Smooth muscle cell (in vitro differentiated cells): ENCODE measurements around the gene C5orf47. TPM values are rescaled to one million over a fixed set of nuclear protein-coding genes. Genes with fewer than 3 reads are reported as not detected.

Experiments used
- DNase-seq: peaks from one replicate; lab custom pipeline; 2025; ENCODE audit not compliant: unreplicated experiment; lab: John Stamatoyannopoulos, UW
- H2AFZ ChIP-seq: fragments of 200-600 bp; sonication (generic); 2 replicates; pipeline ENCODE4 v1.6.0; 2016; ENCODE audit warnings: antibody characterized with exemption, low read depth, mild to moderate bottlenecking
- H3F3A ChIP-seq: fragments of 200-600 bp; sonication (generic); 2 replicates; pipeline ENCODE4 v1.6.0; 2017; ENCODE audit warnings: antibody characterized with exemption, low read depth
- H3K27ac ChIP-seq: fragments of 200-600 bp; sonication (generic); 2 replicates; pipeline ENCODE4 v1.5.1; 2016; ENCODE audit warnings: low read depth, mild to moderate bottlenecking
- H3K27me3 ChIP-seq: fragments of 200-600 bp; sonication (generic); 2 replicates; pipeline ENCODE4 v1.6.1; 2016; ENCODE audit warnings: low read depth, mild to moderate bottlenecking
- H3K36me3 ChIP-seq: fragments of 200-600 bp; sonication (generic); 2 replicates; pipeline ENCODE4 v1.5.1; 2016; ENCODE audit warnings: low read depth
- H3K4me1 ChIP-seq: fragments of 200-600 bp; sonication (generic); 2 replicates; pipeline ENCODE4 v1.5.1; 2016; ENCODE audit warnings: low read depth
- H3K4me2 ChIP-seq: fragments of 200-600 bp; sonication (generic); 2 replicates; pipeline ENCODE4 v1.6.0; 2016; ENCODE audit warnings: mild to moderate bottlenecking
- H3K4me3 ChIP-seq: fragments of 200-600 bp; sonication (generic); 2 replicates; pipeline ENCODE4 v1.5.1; 2016; ENCODE audit warnings: mild to moderate bottlenecking
- H3K79me2 ChIP-seq: fragments of 200-600 bp; sonication (generic); 2 replicates; pipeline ENCODE4 v1.6.0; 2016; ENCODE audit warnings: low read depth, mild to moderate bottlenecking
- H3K9ac ChIP-seq: fragments of 200-600 bp; sonication (generic); 2 replicates; pipeline ENCODE4 v1.6.0; 2016; ENCODE audit warnings: low read depth
- H3K9me3 ChIP-seq: fragments of 200-600 bp; sonication (generic); replicated peaks from 2 replicates; pipeline ENCODE4 v1.5.1; 2016; ENCODE audit warnings: low read depth
- H4K20me1 ChIP-seq: fragments of 200-600 bp; sonication (generic); 2 replicates; pipeline ENCODE4 v1.6.0; 2016; ENCODE audit warnings: low read depth
- CTCF ChIP-seq: fragments of 200-600 bp; sonication (generic); IDR thresholded peaks from 2 replicates; pipeline ENCODE4 v1.5.1; 2017; ENCODE audit warnings: borderline replicate concordance, mild to moderate bottlenecking, antibody characterized with exemption; ENCODE audit not compliant: insufficient read depth, poor library complexity, severe bottlenecking
- WGBS: methylation state at CpG from one replicate; pipeline ENCODE4 v1.1.7; 2016; ENCODE audit warnings: low lambda C conversion rate; 5-methylcytosine and 5-hydroxymethylcytosine counted together
- polyA plus RNA-seq: library from polyadenylated mRNA; unstranded; fragments of >200 nt; fragmentation: Nextera tagmentation; extraction: Ambion mirVana; gene quantifications from 2 replicates; pipeline ENCODE4 v1.2.1, GENCODE V29; 2016
- total RNA-seq: library from RNA; depleted of rRNA; stranded (reverse); fragments of >200 nt; gene quantifications from 2 replicates; pipeline ENCODE4 v1.2.3, GENCODE V29; 2014

Gene C5orf47
- total and polyA plus RNA-seq, 2 experiments from 2014 or later, result not detected

- 51% methylated on average over 19 of the region's 19 CpGs for WGBS
- Histone ChIP-seq H3K36me3 (no peaks in the 10 kb centered on the region), H2AFZ (no peak overlapping the region), H3K4me2 (peak overlapping the region; percentile 85), H3K27me3 (no peaks in the 10 kb centered on the region), H3K27ac (peak overlapping the region; percentile 84), H3F3A (peaks cover 17% of the 10 kb centered on the region), H3K79me2 (no peaks in the 10 kb centered on the region), H3K4me3 (peak overlapping the region; percentile 47), H3K9me3 (no peaks in the 10 kb centered on the region), H3K9ac (peak overlapping the region; percentile 69), H4K20me1 (no peaks in the 10 kb centered on the region), H3K4me1 (peaks cover 23% of the 10 kb centered on the region)
- no peak for DNase-seq
- TF ChIP-seq CTCF, result no peak
These were observed 25.0 kb upstream of the C5orf47 start for GRCh38 chr5:173963867-173964441.

- no peak overlapping the region for H3K9ac ChIP-seq
- no peak overlapping the region for H3K27ac ChIP-seq
- H3K79me2 ChIP-seq, result no peaks in the 10 kb centered on the region
- no peak overlapping the region for H2AFZ ChIP-seq
- peaks cover 17% of the 10 kb centered on the region for H3F3A ChIP-seq
- H4K20me1 ChIP-seq, result no peaks in the 10 kb centered on the region
- no peak for TF ChIP-seq CTCF
- H3K4me1 ChIP-seq, result peaks cover 23% of the 10 kb centered on the region
- no peak overlapping the region for H3K4me3 ChIP-seq
- H3K4me2 ChIP-seq, result no peak overlapping the region
- H3K9me3 ChIP-seq, result no peaks in the 10 kb centered on the region
- no peak for DNase-seq
- WGBS, result 86% methylated on average over 1 of the region's 1 CpG
- no peaks in the 10 kb centered on the region for H3K36me3 ChIP-seq
- H3K27me3 ChIP-seq, result no peaks in the 10 kb centered on the region
These were observed 24.5 kb upstream of the C5orf47 start for GRCh38 chr5:173964506-173964905.

GRCh38 chr5:173967241-173967640, 21.7 kb upstream of the C5orf47 start:
- no peaks in the 10 kb centered on the region for H3K79me2 ChIP-seq
- H3K27me3 ChIP-seq, result no peaks in the 10 kb centered on the region
- DNase-seq, result no peak
- WGBS, result 75% methylated on average over 4 of the region's 4 CpGs
- H3K9ac ChIP-seq, result no peak overlapping the region
- no peaks in the 10 kb centered on the region for H3K36me3 ChIP-seq
- peaks cover 31% of the 10 kb centered on the region for H3K4me1 ChIP-seq
- H3K27ac ChIP-seq, result no peak overlapping the region
- peaks cover 9% of the 10 kb centered on the region for H3F3A ChIP-seq
- no peaks in the 10 kb centered on the region for H3K9me3 ChIP-seq
- TF ChIP-seq CTCF, result no peak
- H3K4me3 ChIP-seq, result no peak overlapping the region
- no peak overlapping the region for H2AFZ ChIP-seq
- H3K4me2 ChIP-seq, result no peak overlapping the region
- H4K20me1 ChIP-seq, result no peaks in the 10 kb centered on the region

- TF ChIP-seq CTCF, result no peak
- peak overlapping the region; percentile 20 for H3K4me2 ChIP-seq
- H3K36me3 ChIP-seq, result no peaks in the 10 kb centered on the region
- H3K9me3 ChIP-seq, result no peaks in the 10 kb centered on the region
- WGBS, result 56% methylated on average over 9 of the region's 9 CpGs
- no peaks in the 10 kb centered on the region for H3K27me3 ChIP-seq
- no peak overlapping the region for H2AFZ ChIP-seq
- H3K4me1 ChIP-seq, result peaks cover 27% of the 10 kb centered on the region
- H3K79me2 ChIP-seq, result no peaks in the 10 kb centered on the region
- no peaks in the 10 kb centered on the region for H4K20me1 ChIP-seq
- H3K9ac ChIP-seq, result no peak overlapping the region
- no peak overlapping the region for H3K4me3 ChIP-seq
- peaks cover 4% of the 10 kb centered on the region for H3F3A ChIP-seq
- no peak for DNase-seq
- peak overlapping the region; percentile 96 for H3K27ac ChIP-seq
These were observed 20.7 kb upstream of the C5orf47 start for GRCh38 chr5:173968154-173968797.
